Uterus (tissue), 4 donors: ENCODE data around the gene BCR. TPM values are rescaled to one million over a fixed set of nuclear protein-coding genes. Genes with fewer than 3 reads are reported as not detected.

Experiments
- DNase-seq, 2 donors: peaks; one replicate each; pipeline ENCODE4 v3.0.0-alpha.2; 2019 to 2020
- H3K27ac ChIP-seq, 2 donors: fragments of 200-600 bp; sonication (generic); 1 replicate in 1 of 2; 2 replicates in 1 of 2; pipeline ENCODE4 v1.5.1; 2016 to 2018
- H3K27me3 ChIP-seq, 2 donors: fragments of 200-600 bp; sonication (generic); one replicate each; pipeline ENCODE4 v1.5.1; 2018 to 2019; ENCODE audit warnings: control low read depth in 1 of 2
- H3K36me3 ChIP-seq, 2 donors: fragments of 200-600 bp; sonication (generic); one replicate each; pipeline ENCODE4 v1.5.1; 2019; ENCODE audit warnings: control low read depth in 1 of 2
- H3K4me1 ChIP-seq, 2 donors: fragments of 200-600 bp; sonication (generic); one replicate each; pipeline ENCODE4 v1.5.1; 2018 to 2019; ENCODE audit warnings: control low read depth in 1 of 2
- H3K4me3 ChIP-seq, 2 donors: fragments of 200-600 bp; sonication (generic); 1 replicate in 1 of 2; 2 replicates in 1 of 2; pipeline ENCODE4 v1.5.1; 2018 to 2019; ENCODE audit warnings: mild to moderate bottlenecking in 1 of 2
- H3K9me3 ChIP-seq, 2 donors: fragments of 200-600 bp; sonication (generic); one replicate each; pipeline ENCODE4 v1.5.1; 2019; ENCODE audit warnings: control low read depth in 1 of 2
- POLR2A ChIP-seq, 2 donors: fragments of 450-650 bp; IDR thresholded peaks; one replicate each; pipeline ENCODE4 v1.6.1; 2016; ENCODE audit warnings: antibody characterized with exemption in 2 of 2, mild to moderate bottlenecking in 1 of 2, moderate library complexity in 1 of 2
- intact Hi-C: fragments of 100-400 bp; cut with DNase I; formaldehyde crosslinking; loops from one replicate; pipeline ENCODE4 v1.15.1; 2023; ENCODE audit warnings: low total_unique reads
- total RNA-seq, 4 donors: library from RNA; depleted of rRNA in 3 of 4; stranded (reverse); fragments of >200 nt in 3 of 4; gene quantifications; one replicate each; pipeline versions ENCODE4 v1.1.0 to v1.2.4, GENCODE V29; 2014 to 2023
- TF ChIP-seq, protein P1 (sequence below), 4 experiments: fragments of 200-600 bp in 2 of 4; fragments of 450-650 bp in 2 of 4; sonication (generic) in 2 of 4; IDR thresholded peaks; one replicate each; pipeline ENCODE4 v1.5.1; 2016 to 2019; ENCODE audit warnings: antibody characterized with exemption in 4 of 4, mild to moderate bottlenecking in 2 of 4, moderate library complexity in 1 of 4
- donor health status: DM: yes; HTN: yes; CAD: no.

Gene BCR
- total RNA-seq, 4 donors from 2014 or later, result 10.6 to 93.3 (median 28.3) TPM

DNA sequence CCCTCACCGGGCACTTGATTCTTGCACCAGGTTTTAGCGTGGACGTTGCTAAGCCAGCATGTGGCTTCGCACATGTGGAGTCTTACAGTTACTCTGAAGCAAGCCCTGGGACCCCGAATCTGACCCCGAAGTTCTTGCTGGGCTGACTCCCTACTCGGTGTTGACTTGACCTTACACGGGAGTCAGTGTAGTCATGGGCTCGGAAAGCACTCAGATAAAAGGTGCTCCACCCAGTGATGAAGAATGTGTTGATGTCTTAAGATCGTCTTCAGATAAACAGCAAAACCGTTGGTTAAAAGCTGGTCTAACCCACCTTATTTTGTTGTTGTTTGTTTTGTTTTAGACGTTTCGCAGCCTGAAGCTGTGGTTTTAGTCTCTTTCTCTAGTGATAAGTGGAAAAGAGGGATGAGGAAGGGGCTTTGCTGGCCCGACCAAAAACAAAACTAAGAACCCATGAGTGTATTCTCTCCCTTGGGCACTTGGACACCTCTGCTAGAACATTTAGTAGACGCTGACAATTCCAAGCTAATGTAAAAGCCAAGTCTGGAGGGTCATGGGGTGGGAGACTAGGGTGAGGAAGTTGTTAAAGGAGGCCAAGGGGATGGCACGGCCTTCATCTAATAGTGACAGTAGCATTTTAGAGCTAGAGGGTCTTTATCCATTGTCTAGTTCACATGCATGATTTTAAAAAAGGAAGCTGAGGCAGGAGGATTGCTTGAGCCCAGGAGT, 69.9 kb downstream of the BCR start:
- no peaks in the 10 kb centered on the region for H3K27me3 ChIP-seq
- no peaks in the 10 kb centered on the region for H3K4me1 ChIP-seq
- TF ChIP-seq POLR2A (IDR thresholded peaks at IDR 0.05), result no peak
- TF ChIP-seq, protein P1, sequence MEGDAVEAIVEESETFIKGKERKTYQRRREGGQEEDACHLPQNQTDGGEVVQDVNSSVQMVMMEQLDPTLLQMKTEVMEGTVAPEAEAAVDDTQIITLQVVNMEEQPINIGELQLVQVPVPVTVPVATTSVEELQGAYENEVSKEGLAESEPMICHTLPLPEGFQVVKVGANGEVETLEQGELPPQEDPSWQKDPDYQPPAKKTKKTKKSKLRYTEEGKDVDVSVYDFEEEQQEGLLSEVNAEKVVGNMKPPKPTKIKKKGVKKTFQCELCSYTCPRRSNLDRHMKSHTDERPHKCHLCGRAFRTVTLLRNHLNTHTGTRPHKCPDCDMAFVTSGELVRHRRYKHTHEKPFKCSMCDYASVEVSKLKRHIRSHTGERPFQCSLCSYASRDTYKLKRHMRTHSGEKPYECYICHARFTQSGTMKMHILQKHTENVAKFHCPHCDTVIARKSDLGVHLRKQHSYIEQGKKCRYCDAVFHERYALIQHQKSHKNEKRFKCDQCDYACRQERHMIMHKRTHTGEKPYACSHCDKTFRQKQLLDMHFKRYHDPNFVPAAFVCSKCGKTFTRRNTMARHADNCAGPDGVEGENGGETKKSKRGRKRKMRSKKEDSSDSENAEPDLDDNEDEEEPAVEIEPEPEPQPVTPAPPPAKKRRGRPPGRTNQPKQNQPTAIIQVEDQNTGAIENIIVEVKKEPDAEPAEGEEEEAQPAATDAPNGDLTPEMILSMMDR (IDR thresholded peaks at IDR 0.05), result no peak
- H3K27ac ChIP-seq, result no peak overlapping the region
- intact Hi-C loops, result no loop called here
- DNase-seq, result no peak
- H3K36me3 ChIP-seq, result no peaks in the 10 kb centered on the region
- H3K9me3 ChIP-seq, result no peaks in the 10 kb centered on the region
- no peak overlapping the region for H3K4me3 ChIP-seq

DNA sequence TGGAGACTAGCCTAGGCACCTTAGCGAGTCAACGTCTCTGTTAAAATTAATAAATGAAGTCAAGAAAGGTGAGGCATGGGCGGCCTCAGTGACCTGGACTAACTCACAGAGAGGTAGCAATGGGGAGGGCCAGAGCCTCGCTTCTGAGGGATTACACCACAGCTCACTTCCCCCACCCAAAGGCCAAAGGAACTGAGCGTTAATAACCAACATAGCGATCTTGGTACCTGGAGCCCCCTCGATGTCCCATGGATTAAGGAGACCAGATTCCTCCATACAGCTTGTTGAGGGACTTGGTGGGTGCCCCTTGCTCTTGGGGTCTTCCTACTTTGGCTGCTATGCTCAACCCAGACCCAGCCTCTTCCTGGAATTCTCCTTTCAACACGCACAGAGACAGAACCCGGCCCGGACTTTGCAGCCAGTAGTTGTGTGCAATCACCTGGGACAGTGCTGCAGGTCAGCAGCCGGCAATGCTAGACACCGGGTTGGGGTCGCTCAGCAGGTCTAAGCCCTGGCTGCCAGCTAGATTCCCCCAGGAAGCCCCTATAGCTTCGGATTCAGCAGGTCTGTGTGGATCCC, 70.6 kb downstream of the BCR start:
- H3K27me3 ChIP-seq, result no peaks in the 10 kb centered on the region
- intact Hi-C loops, result no loop called here
- DNase-seq, result no peak
- no peaks in the 10 kb centered on the region for H3K36me3 ChIP-seq
- no peak overlapping the region for H3K27ac ChIP-seq
- no peaks in the 10 kb centered on the region for H3K9me3 ChIP-seq
- no peak for TF ChIP-seq POLR2A (IDR thresholded peaks at IDR 0.05)
- TF ChIP-seq, protein P1 (IDR thresholded peaks at IDR 0.05), result no peak
- no peak overlapping the region for H3K4me3 ChIP-seq
- no peaks in the 10 kb centered on the region for H3K4me1 ChIP-seq

DNA sequence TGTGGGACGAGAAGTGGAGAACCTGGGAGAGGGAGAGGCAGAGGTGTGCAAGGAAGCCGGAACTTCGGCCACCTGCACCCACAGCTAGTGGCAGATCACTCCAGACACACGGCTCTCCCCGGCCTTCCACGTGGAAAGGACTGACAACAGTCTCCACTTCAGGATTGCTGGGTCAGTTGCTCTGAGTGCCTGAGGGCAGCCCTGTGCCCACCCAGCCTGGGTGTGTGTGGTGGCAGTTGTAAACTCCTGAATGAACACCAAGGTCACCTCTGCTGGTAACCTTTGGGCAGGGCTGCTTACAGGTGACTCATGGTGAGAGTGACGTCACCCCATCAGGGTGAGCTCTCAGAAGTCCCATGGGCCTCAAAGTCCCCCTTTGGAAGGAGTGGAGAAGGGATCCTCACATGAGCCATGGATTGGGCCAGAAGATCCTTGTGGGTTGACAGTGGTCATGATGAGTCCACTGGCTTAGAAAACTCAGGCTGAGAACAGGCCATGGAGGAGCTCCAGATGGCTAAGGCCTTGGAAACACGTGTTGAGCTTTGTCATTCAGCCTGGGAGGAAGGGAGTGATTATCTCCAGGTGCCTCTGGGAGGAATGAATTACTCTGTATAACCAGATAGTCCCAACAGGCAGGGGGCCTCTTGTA, 71.3 kb downstream of the BCR start:
- no peak for TF ChIP-seq POLR2A (IDR thresholded peaks at IDR 0.05)
- TF ChIP-seq, protein P1 (IDR thresholded peaks at IDR 0.05), result no peak
- Histone ChIP-seq H3K36me3 (no peaks in the 10 kb centered on the region), H3K4me3 (no peak overlapping the region), H3K27ac (no peak overlapping the region), H3K4me1 (peaks cover 0 to 2% of the 10 kb centered on the region in 2 donors), H3K27me3 (no peaks in the 10 kb centered on the region), H3K9me3 (no peaks in the 10 kb centered on the region)
- DNase-seq, result no peak
- intact Hi-C loops, result no loop called here

- intact Hi-C loops, result no loop called here
- no peak overlapping the region for H3K27ac ChIP-seq
Measured at GRCh38 chr22:23253475-23254055, 73.3 kb downstream of the BCR start.

More at GRCh38 chr22:23253475-23254055, 73.3 kb downstream of the BCR start:
- DNase-seq, result no peak
- no peaks in the 10 kb centered on the region for H3K27me3 ChIP-seq
- no peaks in the 10 kb centered on the region for H3K36me3 ChIP-seq
- TF ChIP-seq POLR2A (IDR thresholded peaks at IDR 0.05), result no peak
- TF ChIP-seq, protein P1 (IDR thresholded peaks at IDR 0.05), result no peak
- H3K4me3 ChIP-seq, result no peak overlapping the region
- peaks cover 0 to 13% of the 10 kb centered on the region in 2 donors for H3K4me1 ChIP-seq
- H3K9me3 ChIP-seq, result no peaks in the 10 kb centered on the region
